ENCODE measurements around the gene CDK5RAP3.

Gene CDK5RAP3

GRCh38 chr17:47966079-47966519, 4.8 kb upstream of the CDK5RAP3 start:
- TF ChIP-seq CTCF (IDR thresholded peaks at IDR 0.05) = no peak
- Histone ChIP-seq H3K36me3 (no peaks in the 10 kb centered on the region), H3K4me3 (ENCODE audit: low read depth in 1 of 2, low read length in 1 of 2) (no peak overlapping the region), H3K9me3 (no peaks in the 10 kb centered on the region), H3K4me1 (ENCODE audit: control insufficient read depth in 1 of 2, insufficient read depth in 1 of 2, low read depth in 1 of 2, low read length in 1 of 2) (peaks cover 7 to 9% of the 10 kb centered on the region in 2 experiments), H3K27me3 (no peaks in the 10 kb centered on the region), H3K27ac (no peak overlapping the region)

DNA sequence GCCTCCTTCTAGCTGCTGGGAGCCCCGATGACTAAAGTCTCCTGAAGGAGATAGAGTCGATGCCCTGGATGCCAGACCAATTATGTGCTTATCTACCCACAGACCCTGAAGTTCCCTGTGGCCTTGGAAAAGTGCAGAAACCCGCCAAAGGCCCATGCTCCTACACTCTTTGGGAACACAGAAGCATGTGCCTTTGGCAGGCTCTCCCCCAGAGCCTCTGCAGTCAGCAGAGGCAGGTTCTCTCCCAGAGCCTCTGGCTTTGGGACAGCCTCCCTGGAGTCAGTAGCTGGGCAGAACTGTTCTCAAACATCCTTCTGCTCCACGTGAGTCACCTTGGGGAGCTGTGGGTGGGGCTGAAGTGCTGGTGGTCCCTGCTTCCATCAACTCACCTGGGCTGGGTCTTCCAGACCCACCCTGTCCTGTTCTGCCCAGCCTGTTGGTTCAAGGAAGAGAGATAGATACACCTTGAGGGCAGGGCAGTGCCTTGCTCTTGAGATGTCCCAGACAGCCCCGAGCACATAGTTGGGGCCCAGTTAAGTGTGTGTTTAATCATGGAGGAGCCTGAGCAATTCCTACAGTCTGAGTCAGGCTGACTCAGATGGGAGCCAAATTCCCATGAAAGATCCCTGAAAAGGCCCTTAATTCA, 3.2 kb upstream of the CDK5RAP3 start:
- H3K9me3 ChIP-seq = no peaks in the 10 kb centered on the region
- H3K36me3 ChIP-seq = no peaks in the 10 kb centered on the region
- no peak overlapping the region for H3K4me3 ChIP-seq (ENCODE audit: low read depth in 1 of 2, low read length in 1 of 2)
- H3K4me1 ChIP-seq (ENCODE audit: control insufficient read depth in 1 of 2, insufficient read depth in 1 of 2, low read depth in 1 of 2, low read length in 1 of 2) = peaks cover 17 to 18% of the 10 kb centered on the region in 2 experiments
- no peak for TF ChIP-seq CTCF (IDR thresholded peaks at IDR 0.05)
- H3K27ac ChIP-seq = no peak overlapping the region
- no peaks in the 10 kb centered on the region for H3K27me3 ChIP-seq

DNA sequence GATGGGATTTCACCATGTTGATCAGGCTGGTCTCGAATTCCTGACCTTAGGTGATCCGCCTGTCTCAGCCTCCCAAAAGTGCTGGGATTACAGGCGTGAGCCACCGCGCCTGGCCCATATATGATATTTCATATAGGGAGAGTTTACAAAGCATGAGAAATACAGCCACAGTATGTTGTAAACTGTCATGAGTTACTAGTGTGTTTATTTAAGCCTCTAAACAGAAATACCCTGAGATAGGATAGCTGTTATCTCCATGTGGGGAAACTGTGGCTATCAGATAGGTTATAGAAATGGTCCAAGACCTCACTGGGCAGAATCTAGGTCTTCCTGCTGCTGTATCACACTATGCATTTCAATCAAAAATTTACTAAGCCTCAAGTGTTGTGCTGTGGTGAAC, 2.1 kb upstream of the CDK5RAP3 start:
- Histone ChIP-seq H3K4me3 (ENCODE audit: low read depth in 1 of 2, low read length in 1 of 2) (no peak overlapping the region), H3K27ac (no peak overlapping the region), H3K36me3 (peaks cover 7% of the 10 kb centered on the region), H3K4me1 (ENCODE audit: control insufficient read depth in 1 of 2, insufficient read depth in 1 of 2, low read depth in 1 of 2, low read length in 1 of 2) (peaks cover 17 to 18% of the 10 kb centered on the region in 2 experiments), H3K27me3 (no peaks in the 10 kb centered on the region), H3K9me3 (no peaks in the 10 kb centered on the region)
- no peak for TF ChIP-seq CTCF (IDR thresholded peaks at IDR 0.05)

GRCh38 chr17:47969930-47970724, 786 bp upstream of the CDK5RAP3 start:
- peak overlapping the region; percentile 93 to 96 for H3K4me3 ChIP-seq (ENCODE audit: low read depth in 1 of 2, low read length in 1 of 2)
- H3K27me3 ChIP-seq = no peaks in the 10 kb centered on the region
- H3K36me3 ChIP-seq = peaks cover 20% of the 10 kb centered on the region
- peak overlapping the region; percentile 83 for H3K27ac ChIP-seq
- H3K4me1 ChIP-seq (ENCODE audit: control insufficient read depth in 1 of 2, insufficient read depth in 1 of 2, low read depth in 1 of 2, low read length in 1 of 2) = peaks cover 17 to 18% of the 10 kb centered on the region in 2 experiments
- H3K9me3 ChIP-seq = no peaks in the 10 kb centered on the region
- no peak for TF ChIP-seq CTCF (IDR thresholded peaks at IDR 0.05)

DNA sequence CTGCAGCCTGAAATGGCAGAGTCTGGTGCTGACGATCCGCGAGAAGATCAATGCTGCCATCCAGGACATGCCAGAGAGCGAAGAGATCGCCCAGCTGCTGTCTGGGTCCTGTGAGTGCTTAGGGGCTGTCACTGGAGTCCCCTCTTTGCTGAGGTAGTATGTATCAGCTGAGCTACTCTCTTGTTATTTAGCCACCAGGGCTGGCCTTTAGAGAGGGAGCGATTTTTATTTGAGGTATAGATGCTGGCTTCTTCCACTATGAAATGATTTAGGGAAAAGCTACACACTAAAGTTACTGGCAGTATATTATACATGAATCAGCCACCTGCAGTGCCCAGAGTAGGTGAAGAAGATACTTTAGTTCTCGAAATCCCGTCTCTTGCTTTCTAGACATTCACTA, 2.6 kb downstream of the CDK5RAP3 start:
- Histone ChIP-seq H3K27ac (no peak overlapping the region), H3K4me3 (ENCODE audit: low read depth in 1 of 2, low read length in 1 of 2) (no peak overlapping the region), H3K4me1 (ENCODE audit: control insufficient read depth in 1 of 2, insufficient read depth in 1 of 2, low read depth in 1 of 2, low read length in 1 of 2) (peaks cover 17 to 18% of the 10 kb centered on the region in 2 experiments), H3K9me3 (no peaks in the 10 kb centered on the region), H3K36me3 (peaks cover 54% of the 10 kb centered on the region), H3K27me3 (no peaks in the 10 kb centered on the region)
- TF ChIP-seq CTCF (IDR thresholded peaks at IDR 0.05) = no peak
